AG20443 (cell line): ENCODE data around the gene VPREB1.
"Not testable (repeated sequence)": the region's sequence is repeated elsewhere in the genome, so short reads cannot be mapped to it uniquely, and the experiment has no call there.

ENCODE experiments used
- DNase-seq: peaks from one replicate; pipeline ENCODE4 v3.0.0; 2012; ENCODE audit warnings: low spot score, mixed read lengths

Gene VPREB1

GRCh38 chr22:22214819-22215329 is 29.7 kb upstream of the VPREB1 start:
- DNase-seq: no peak

GRCh38 chr22:22215659-22216449 is 28.7 kb upstream of the VPREB1 start:
- DNase-seq: no peak

GRCh38 chr22:22216450-22216959 is 28.1 kb upstream of the VPREB1 start:
- no peak for DNase-seq

GRCh38 chr22:22218302-22218701 is 26.3 kb upstream of the VPREB1 start:
- no peak for DNase-seq

DNA sequence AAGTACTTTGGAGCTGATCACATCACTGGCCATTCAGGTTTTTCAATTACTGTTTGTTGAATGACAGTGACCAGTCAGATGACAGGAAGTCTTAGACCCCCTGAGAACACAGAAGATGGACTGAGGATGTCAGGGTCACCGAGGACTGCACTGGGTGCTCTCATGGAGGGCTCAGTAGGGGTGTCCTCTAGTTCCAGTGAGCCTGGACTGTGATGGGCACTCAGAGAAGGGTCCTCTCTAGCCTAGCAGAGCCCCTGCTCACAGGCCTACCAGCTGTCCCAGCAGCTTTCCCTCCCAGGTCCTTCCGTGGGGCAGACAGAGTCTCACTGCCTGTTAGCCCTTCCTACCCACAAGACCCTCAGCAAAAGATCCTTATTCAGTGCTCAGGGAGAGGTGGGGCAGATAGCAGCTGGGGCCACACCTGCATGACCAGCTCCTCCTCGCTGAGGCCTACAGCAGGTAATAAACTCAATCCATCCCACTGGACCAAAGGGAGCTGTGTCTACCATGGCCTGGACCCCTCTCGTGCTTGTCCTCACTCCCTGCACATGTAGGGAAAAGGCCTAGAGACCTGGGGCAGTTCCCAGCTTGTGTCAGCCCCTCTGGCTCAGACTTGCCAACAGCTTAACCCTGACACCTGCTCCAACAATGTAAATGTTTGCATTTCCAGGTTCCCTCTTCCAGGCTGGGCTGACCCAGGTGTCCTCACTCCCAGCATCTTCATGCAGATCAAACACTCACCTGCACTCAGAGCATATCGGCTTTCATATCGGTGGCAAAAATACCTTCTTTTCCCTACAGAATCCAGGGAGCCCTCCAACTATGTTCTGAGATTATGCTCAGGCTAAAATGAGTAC is 25.2 kb upstream of the VPREB1 start:
- DNase-seq: no peak

GRCh38 chr22:22221043-22221442 is 23.5 kb upstream of the VPREB1 start:
- not testable (repeated sequence) for DNase-seq

GRCh38 chr22:22226448-22227187 is 18.0 kb upstream of the VPREB1 start:
- no peak for DNase-seq

- DNase-seq: no peak
Measured at GRCh38 chr22:22228421-22228820, 16.2 kb upstream of the VPREB1 start.

GRCh38 chr22:22228921-22229320 is 15.7 kb upstream of the VPREB1 start:
- no peak for DNase-seq

DNA sequence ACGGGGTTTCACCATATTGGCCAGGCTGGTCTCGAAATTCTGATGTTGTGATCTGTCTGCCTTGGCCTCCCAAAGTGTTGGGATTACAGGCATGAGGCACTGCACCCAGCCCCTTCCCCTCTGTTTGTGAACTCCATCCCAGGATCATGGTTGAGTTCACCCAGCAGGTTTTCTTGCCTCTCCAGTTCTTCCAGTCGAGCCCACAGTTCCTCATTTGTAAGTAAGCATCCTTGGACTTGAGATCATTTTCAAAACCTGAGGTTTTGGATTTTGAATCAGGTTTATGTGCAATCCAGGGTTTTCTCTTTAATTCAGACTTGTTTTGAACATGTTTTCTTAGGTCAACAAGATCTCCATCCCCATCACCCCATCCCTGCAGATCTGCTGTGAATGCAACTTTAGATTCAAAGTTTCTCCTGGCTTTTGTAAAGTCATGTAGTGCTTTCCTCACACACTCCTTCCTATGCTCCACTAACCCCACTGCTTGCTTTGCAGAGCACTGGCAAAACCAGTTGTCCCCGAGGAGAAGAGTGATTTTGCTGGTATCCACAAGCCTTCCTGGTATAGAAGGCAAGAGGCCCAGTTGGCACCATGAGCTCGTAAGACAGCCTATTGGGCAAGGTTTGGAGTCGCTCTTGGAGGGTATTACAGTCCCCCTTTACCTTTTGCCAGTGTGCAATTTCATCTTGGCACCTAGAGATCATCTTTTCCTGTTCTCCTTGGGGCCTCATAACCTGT is 14.7 kb upstream of the VPREB1 start:
- DNase-seq: no peak

- no peak for DNase-seq
Measured at GRCh38 chr22:22230438-22230837, 14.1 kb upstream of the VPREB1 start.

GRCh38 chr22:22233081-22233480 is 11.5 kb upstream of the VPREB1 start:
- DNase-seq: no peak

DNA sequence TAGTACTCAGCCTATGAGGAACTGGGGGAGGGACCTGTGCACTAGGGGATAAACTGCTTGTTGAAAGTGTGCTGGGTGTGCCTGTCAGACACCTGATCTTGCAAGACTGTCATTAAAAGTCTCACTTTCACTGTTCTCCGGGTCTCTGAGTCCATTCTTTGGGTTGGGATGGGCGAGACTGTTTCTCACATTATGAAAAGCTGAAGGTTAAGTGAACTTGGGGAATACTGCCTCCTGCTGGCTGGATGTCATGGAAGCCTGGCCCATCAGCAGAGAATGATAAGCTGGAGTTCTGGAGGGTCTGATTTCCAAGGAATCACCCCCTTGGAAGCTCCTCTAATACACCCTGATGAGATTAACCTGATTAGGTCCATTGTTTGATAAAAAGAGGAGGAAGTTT is 9.0 kb upstream of the VPREB1 start:
- no peak for DNase-seq

GRCh38 chr22:22237521-22237920 is 7.1 kb upstream of the VPREB1 start:
- DNase-seq: no peak

- DNase-seq: no peak
Measured at GRCh38 chr22:22239311-22239939, 5.2 kb upstream of the VPREB1 start.

GRCh38 chr22:22241554-22241898 is 3.1 kb upstream of the VPREB1 start:
- no peak for DNase-seq

DNA sequence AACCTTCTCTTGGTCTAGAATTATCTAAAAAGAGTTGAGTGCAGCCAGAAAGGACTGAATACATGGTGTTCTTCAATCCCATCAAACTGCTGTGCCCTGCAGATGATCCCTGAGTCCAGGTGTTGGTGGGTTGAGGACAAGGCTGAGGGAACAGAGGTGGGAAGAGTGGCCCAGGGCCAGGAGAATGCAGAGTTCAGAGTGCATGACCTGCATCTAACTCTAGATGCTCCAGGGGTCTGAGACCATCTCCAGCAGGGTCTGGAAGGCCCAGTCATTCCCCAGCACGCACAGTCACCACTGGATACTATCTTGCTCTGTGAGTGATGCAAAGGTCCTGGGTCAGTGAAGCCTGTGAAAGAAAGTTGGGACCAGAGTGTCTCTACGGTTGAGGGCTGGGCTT is 2.1 kb upstream of the VPREB1 start:
- no peak for DNase-seq

- no peak for DNase-seq
Measured at GRCh38 chr22:22243033-22243680, 1.4 kb upstream of the VPREB1 start.

- no peak for DNase-seq
Measured at GRCh38 chr22:22245256-22245909, 797 bp downstream of the VPREB1 start.

- no peak for DNase-seq
Measured at GRCh38 chr22:22245935-22246525, 1.4 kb downstream of the VPREB1 start.
